Measurements from ENCODE around the gene MAS1. TPM values are rescaled to one million over a fixed set of nuclear protein-coding genes. Genes with fewer than 3 reads are reported as not detected.

The MAS1 gene
- polyA plus RNA-seq, 2 of the 4 experiments (the other 2 are of a cell fraction) = not detected

GRCh38 chr6:159935065-159935464 lies 44.3 kb downstream of the MAS1 start:
- Histone ChIP-seq H3K4me2 (0 out of 3 replicates have a peak overlapping the region, but pooled peaks have one; percentile 18), H3K4me1 (0 out of 3 replicates have a peak, but pooled peaks cover 6% of the 10 kb centered on the region), H3K9me3 (0 out of 3 replicates have a peak, but pooled peaks cover 3% of the 10 kb centered on the region), H3K4me3 (no peak overlapping the region), H3K27ac (no peak overlapping the region)
- FAIRE-seq (no peak), DNase-seq (ENCODE audit: low read depth in 1 of 2, low spot score in 1 of 2) (no peak), ATAC-seq (no peak)
- CTCF ChIA-PET = interaction anchor here (1.3 to 1.4 kb wide), 2 partner anchors 72 to 599 kb away, joined by 3 to 4 read pairs; no protein-coding TSS in a partner anchor
- TF ChIP-seq, protein P1, sequence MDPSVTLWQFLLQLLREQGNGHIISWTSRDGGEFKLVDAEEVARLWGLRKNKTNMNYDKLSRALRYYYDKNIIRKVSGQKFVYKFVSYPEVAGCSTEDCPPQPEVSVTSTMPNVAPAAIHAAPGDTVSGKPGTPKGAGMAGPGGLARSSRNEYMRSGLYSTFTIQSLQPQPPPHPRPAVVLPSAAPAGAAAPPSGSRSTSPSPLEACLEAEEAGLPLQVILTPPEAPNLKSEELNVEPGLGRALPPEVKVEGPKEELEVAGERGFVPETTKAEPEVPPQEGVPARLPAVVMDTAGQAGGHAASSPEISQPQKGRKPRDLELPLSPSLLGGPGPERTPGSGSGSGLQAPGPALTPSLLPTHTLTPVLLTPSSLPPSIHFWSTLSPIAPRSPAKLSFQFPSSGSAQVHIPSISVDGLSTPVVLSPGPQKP (IDR thresholded peaks at IDR 0.05; ENCODE audit: low read depth, low read length) = no peak
- TF ChIP-seq ZSCAN20 (CRISPR knock-in tag; IDR thresholded peaks at IDR 0.05) (no peak), EHF (CRISPR knock-in tag; IDR thresholded peaks at IDR 0.05) (no peak), CTCF (IDR thresholded peaks at IDR 0.05) (no peak)
- TF ChIP-seq, protein P2, sequence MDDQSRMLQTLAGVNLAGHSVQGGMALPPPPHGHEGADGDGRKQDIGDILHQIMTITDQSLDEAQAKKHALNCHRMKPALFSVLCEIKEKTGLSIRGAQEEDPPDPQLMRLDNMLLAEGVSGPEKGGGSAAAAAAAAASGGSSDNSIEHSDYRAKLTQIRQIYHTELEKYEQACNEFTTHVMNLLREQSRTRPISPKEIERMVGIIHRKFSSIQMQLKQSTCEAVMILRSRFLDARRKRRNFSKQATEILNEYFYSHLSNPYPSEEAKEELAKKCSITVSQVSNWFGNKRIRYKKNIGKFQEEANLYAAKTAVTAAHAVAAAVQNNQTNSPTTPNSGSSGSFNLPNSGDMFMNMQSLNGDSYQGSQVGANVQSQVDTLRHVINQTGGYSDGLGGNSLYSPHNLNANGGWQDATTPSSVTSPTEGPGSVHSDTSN (IDR thresholded peaks at IDR 0.05) = no peak
- WGBS (ENCODE audit: missing lambda C conversion rate) = 53% methylated on average over 2 of the region's 2 CpGs
- POLR2A ChIA-PET = no interaction called here

DNA sequence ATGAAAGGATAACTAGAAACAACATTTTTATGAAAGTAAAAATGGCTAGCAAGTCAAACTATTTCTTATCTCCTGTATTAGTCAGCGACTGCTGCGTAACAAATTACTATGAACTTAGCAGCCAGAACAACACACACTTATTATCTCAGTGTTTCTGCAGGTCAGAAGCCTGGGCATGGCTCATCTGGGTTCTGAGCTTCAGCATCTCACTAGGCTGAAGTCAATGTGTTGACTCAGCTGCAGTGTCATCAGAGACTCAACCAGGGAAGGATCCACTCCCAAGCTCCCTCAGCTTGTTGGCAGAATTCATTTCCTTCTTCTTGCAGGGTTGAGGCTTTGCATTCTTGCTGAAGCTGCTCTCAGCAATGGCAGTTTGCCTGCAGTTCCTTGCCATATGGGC lies 44.8 kb downstream of the MAS1 start:
- ATAC-seq (no peak), FAIRE-seq (no peak)
- POLR2A ChIA-PET = no interaction called here

GRCh38 chr6:159939591-159940016 lies 48.8 kb downstream of the MAS1 start:
- no peak for DNase-seq (ENCODE audit: low read depth in 1 of 2, low spot score in 1 of 2)
- POLR2A ChIA-PET = no interaction called here

More for the DNA sequence above, 44.8 kb downstream of the MAS1 start:
- TF ChIP-seq, protein P3, sequence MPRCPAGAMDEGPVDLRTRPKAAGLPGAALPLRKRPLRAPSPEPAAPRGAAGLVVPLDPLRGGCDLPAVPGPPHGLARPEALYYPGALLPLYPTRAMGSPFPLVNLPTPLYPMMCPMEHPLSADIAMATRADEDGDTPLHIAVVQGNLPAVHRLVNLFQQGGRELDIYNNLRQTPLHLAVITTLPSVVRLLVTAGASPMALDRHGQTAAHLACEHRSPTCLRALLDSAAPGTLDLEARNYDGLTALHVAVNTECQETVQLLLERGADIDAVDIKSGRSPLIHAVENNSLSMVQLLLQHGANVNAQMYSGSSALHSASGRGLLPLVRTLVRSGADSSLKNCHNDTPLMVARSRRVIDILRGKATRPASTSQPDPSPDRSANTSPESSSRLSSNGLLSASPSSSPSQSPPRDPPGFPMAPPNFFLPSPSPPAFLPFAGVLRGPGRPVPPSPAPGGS (IDR thresholded peaks at IDR 0.05) = no peak
- TF ChIP-seq NFE2L2 (conservative IDR thresholded peaks at IDR 0.05; ENCODE audit: low read length) (no peak), ZC3H11A (IDR thresholded peaks at IDR 0.05) (no peak), RNF2 (IDR thresholded peaks at IDR 0.05; ENCODE audit: borderline replicate concordance, low read depth) (no peak), CBX8 (IDR thresholded peaks at IDR 0.05) (no peak), CHD4 (IDR thresholded peaks at IDR 0.05; ENCODE audit: borderline replicate concordance) (no peak), FOSB (CRISPR knock-in tag; IDR thresholded peaks at IDR 0.05) (no peak)
- TF ChIP-seq, protein P2 (IDR thresholded peaks at IDR 0.05) = no peak
- TF ChIP-seq, protein P4, sequence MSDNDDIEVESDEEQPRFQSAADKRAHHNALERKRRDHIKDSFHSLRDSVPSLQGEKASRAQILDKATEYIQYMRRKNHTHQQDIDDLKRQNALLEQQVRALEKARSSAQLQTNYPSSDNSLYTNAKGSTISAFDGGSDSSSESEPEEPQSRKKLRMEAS (IDR thresholded peaks at IDR 0.05) = no peak
- H3K4me1 ChIP-seq = 0 out of 3 replicates have a peak, but pooled peaks cover 6% of the 10 kb centered on the region
- no peak overlapping the region for H3K4me2 ChIP-seq
- H3K4me3 ChIP-seq = no peak overlapping the region
- CTCF ChIA-PET = interaction anchor here (1.3 to 1.4 kb wide), 2 partner anchors 72 to 598 kb away, joined by 3 to 4 read pairs; no protein-coding TSS in a partner anchor
- H3K27ac ChIP-seq = no peak overlapping the region
- 0 out of 3 replicates have a peak, but pooled peaks cover 3% of the 10 kb centered on the region for H3K9me3 ChIP-seq
- no peak for DNase-seq (ENCODE audit: low read depth in 1 of 2, low spot score in 1 of 2)
- 85% methylated on average over 2 of the region's 2 CpGs for WGBS (ENCODE audit: missing lambda C conversion rate)

More at GRCh38 chr6:159939591-159940016, 48.8 kb downstream of the MAS1 start:
- no peak overlapping the region for H3K4me2 ChIP-seq
- H3K4me1 ChIP-seq = 0 out of 3 replicates have a peak, but pooled peaks cover 5% of the 10 kb centered on the region
- FAIRE-seq = no peak
- H3K4me3 ChIP-seq = no peak overlapping the region
- H3K27ac ChIP-seq = no peak overlapping the region
- TF ChIP-seq ZFP36 (IDR thresholded peaks at IDR 0.05; ENCODE audit: borderline replicate concordance, partially characterized antibody) (no peak), NPAS2 (CRISPR knock-in tag; IDR thresholded peaks at IDR 0.05; ENCODE audit: borderline replicate concordance) (no peak), MAZ (IDR thresholded peaks at IDR 0.05; ENCODE audit: borderline replicate concordance, low read depth, low read length) (no peak), PHF8 (IDR thresholded peaks at IDR 0.05; ENCODE audit: borderline replicate concordance, low read depth) (no peak), SREBF2 (IDR thresholded peaks at IDR 0.05) (no peak), RNF2 (IDR thresholded peaks at IDR 0.05; ENCODE audit: borderline replicate concordance, low read depth) (no peak), E2F6 (IDR thresholded peaks at IDR 0.05; ENCODE audit: borderline replicate concordance, low read depth) (no peak)
- 69% methylated on average over 6 of the region's 6 CpGs for WGBS (ENCODE audit: missing lambda C conversion rate)
- peaks cover 14% of the 10 kb centered on the region; the same call in 2 of the 3 replicates for H3K9me3 ChIP-seq
- ATAC-seq = no peak
- CTCF ChIA-PET = interaction anchor here (0.6 to 1.7 kb wide), 2 partner anchors 45 to 76 kb away, joined by 3 to 10 read pairs; no protein-coding TSS in a partner anchor
